NAMALWA (cell line): ENCODE results near the gene DOK6.

Source experiments
- DNase-seq: peaks from one replicate; pipeline ENCODE4 v3.0.0-alpha.2; 2015; ENCODE audit warnings: low spot score

The DOK6 gene

GRCh38 chr18:69752737-69753380, 352.2 kb downstream of the DOK6 start:
- no peak for DNase-seq

DNA sequence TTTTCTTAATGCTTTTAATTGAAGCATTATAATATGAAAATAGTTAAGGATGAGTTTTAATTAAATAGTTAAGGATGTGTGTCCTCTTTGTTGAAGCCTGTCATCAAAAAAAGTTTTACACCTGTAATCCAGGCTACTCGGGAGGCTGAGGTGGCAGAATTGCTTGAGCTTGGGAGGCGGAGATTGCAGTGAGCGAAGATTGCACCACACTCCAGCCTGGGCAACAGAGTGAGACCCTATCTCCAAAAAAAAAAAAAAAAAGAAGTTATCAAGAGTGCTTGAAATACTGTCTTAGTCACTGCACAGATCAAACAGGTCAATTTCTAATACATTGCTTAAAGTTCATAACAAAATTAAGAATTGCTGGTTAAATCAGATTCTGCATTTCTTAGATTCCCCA, 353.4 kb downstream of the DOK6 start:
- no peak for DNase-seq

GRCh38 chr18:69755041-69755440, 354.4 kb downstream of the DOK6 start:
- no peak for DNase-seq

GRCh38 chr18:69755856-69756496, 355.3 kb downstream of the DOK6 start:
- no peak for DNase-seq

DNA sequence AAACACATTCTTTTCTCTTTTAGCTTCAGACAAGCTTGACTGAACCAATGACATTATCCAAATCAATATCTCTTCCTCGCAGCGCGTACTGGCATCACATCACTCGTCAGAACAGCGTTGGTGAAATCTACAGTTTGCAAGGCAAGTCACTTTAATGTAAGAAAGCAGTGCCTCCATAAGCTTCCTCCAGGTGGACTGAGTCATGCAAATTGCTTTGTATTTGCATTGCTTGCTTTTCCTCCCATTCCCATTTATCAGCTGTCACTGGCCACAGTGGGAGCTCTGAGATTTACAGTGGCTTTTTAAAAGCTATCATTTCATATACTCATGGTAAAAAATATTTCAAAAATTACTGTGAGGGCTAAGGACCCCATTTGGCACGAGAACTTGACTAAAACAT, 357.0 kb downstream of the DOK6 start:
- DNase-seq = no peak

- no peak for DNase-seq
These were observed 357.8 kb downstream of the DOK6 start for GRCh38 chr18:69758458-69758857.

DNA sequence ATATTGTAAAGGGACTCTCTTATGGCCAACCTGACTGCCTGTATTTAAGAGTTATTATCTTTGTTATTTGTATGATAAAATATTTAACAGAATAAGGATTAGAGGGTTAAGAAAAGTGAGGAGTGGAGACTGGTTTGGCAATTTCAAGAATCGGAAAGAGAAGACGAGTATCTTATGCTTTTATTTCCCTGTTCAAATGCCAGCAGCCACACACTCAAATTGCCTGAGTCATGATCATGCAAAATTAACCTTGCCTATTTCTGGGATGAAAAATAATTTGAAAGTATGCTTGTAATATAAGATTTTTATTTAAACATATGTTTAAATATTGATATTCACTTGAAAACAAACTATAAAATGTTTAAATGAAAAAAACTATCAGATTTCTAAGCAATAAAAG, 358.4 kb downstream of the DOK6 start:
- DNase-seq = no peak

DNA sequence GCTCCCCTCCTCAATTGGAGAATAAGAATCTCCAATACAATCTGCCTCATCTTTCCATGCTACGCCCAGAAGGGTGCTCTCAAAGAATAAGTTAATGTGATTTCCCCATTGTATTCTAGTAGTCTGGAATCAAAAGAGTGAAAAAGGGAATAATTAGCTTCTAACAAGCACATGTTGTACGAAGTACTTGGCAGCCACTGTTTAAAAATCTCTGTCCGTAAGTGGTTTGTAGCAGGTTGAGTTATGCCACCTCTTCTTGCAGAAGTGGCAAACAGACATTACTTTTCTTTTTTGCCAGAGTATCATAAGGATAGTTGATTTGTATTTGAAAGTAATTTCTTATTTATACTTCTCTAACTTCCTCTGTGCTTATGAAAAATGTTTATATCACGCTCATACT, 362.3 kb downstream of the DOK6 start:
- no peak for DNase-seq

DNA sequence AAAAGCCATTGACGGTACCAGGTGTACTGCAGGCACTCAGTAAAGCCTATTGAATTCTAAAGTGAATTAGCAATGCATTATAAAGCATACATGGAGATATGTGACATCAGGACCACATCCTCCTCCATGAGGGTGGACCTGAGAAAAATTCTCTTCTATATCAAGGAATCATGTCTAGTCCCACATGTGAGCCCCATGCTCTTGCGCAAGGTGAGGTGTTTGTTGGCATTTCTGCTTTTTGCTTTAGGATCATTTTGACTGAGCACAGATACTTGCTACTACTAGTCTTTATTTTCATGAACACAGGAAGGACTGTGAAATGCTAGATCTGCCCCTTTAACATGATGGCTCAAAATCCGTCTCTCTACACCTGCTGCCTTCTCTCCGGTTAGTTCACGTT, 363.1 kb downstream of the DOK6 start:
- no peak for DNase-seq

GRCh38 chr18:69770238-69770637, 369.6 kb downstream of the DOK6 start:
- no peak for DNase-seq

GRCh38 chr18:69774831-69775230, 374.1 kb downstream of the DOK6 start:
- no peak for DNase-seq

DNA sequence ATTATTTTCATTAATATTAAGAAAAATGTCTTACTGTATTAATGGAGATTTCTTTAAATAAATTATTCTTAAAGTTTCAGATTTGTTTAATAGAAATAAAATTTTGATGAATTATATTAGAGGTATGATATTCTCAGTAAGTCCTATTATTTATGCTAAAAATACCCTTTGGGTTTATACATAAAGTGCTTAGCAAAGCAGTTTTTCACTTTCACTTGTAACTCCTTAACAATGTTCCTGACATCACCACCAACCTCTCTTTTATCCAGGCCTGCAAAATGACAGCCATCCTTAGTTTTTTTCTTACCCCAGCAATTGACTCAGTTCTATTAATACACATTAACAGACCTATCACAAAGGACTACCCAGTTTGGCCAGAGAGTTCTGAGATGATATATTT, 376.6 kb downstream of the DOK6 start:
- no peak for DNase-seq

GRCh38 chr18:69778680-69779079, 378.0 kb downstream of the DOK6 start:
- no peak for DNase-seq

DNA sequence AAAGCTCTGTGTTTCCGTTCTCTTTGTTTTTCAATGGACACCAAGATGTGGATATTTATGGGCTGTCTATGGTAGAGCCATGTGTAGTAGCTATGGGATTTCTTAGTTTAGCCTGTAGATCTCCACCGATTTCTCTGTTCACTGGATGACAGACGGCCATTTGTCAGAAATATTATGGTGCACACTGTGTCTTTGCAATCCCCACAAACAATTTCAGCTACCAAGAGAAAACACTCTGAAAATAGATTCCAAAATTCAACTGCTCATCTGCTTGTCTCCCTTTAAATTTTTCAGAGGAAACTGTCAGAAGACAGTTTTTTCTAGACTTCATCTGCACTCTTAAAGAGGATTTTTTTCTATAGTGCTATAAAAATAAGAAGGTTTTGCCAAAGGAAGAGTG, 380.2 kb downstream of the DOK6 start:
- no peak for DNase-seq

GRCh38 chr18:69784815-69785214, 384.1 kb downstream of the DOK6 start:
- DNase-seq = no peak

GRCh38 chr18:69785466-69785865, 384.8 kb downstream of the DOK6 start:
- DNase-seq = no peak

DNA sequence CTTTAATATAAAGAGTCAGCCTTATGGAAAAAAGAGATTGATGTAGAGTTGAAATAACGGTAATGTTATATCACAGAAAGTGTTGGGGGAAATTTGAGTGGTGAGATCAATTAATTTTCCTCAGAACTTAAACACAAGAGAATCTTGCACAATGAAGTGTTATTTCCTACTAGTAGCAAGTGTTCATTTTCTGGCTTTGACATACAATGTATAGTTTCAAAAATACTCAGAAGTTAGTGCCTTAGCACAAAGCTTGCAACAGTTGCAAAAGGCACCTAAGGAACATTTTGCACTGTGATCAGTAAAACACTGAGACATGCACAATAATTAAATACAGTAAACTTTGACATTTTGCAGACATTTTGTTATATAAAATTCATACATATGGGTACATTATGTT, 385.7 kb downstream of the DOK6 start:
- DNase-seq = no peak

DNA sequence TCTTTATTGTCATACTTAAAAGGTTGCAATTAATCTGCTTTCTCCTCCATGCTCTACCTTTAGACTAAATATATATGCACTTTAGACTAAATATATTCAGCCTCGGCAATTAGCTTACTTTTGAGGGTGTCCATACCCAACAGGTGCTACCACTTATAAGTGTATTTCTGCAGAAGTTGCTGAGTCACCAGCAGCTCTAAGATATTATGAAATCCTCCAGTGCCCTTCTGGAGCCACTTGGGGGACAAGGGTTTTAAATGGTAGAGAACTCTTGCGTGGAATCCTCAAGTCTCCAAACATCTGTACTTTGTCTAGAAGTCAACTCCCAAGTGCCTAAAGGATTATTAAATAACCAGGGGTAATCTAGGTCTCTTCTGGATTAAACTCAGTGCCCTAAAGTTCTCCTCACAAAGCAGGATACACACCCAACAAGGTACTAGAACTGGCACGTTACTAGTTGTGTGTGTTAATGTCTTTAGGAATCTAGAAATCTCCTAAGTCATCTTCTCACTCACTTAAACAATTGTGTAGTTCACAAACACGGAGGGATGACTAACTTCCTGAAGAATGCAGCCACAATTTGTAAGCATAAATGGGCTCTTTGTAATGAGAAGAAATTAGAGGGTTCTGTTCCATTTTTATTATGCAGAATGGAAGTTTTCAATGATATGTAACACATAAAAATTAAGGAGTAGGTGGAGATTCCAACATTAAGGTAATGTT, 387.3 kb downstream of the DOK6 start:
- DNase-seq = no peak

GRCh38 chr18:69789794-69790193, 389.1 kb downstream of the DOK6 start:
- DNase-seq = no peak

DNA sequence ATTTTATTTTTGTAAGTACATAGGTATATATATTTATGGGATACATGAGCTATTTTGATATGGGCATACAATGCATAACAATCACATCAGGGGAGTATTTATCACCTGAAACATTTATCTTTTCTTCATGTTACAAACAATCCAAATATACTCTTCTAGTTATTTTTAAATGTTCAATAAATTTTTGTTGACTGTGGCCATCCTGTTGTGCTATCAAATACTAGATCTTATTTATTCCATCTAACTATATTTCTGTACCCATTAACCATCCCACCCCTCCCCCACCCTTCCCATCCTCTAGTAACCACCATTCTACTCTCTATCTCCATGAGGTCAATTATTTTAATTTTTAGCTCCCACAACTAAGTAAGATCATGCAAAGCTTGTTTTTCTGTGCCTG, 390.0 kb downstream of the DOK6 start:
- DNase-seq = no peak

GRCh38 chr18:69795791-69796190, 395.1 kb downstream of the DOK6 start:
- no peak for DNase-seq

DNA sequence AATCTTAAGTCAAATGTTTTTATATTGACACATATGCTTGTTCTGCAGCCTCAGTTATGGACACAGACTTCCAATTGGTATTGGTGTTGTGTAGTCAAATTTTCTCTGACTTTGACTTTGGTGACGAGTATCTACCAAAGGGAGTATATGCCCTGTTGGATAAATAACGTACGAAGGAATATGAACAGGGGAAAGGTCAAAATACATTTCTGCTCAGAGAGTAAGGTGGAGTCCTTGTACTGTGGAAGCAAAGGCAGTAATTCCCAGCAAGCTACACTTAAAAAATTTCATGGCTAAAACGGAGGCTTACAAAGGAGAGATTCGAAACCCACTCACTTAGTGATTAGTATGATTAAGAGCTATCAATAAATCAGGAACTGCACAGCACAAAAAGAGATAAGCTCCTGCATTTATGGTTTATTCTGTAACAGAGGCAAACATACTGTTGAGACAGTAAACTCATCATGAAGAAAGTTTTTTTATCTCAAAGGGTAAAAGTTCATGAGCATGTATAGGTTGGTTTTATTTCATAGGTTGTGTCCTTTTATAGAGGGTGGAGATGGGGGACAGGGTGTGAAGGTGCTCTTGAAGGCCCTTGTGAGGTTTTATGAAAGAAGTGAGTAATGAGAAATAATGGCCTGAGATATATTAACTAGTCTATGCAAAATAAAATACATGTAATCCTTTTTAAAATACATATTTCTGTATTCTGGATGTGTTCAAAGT, 404.3 kb downstream of the DOK6 start:
- no peak for DNase-seq

- no peak for DNase-seq
These were observed 407.7 kb downstream of the DOK6 start for GRCh38 chr18:69808399-69808798.
